ENCODE data around the gene BMPR2. TPM values are rescaled to one million over a fixed set of nuclear protein-coding genes. Genes with fewer than 3 reads are reported as not detected.

BMPR2 gene
- total RNA-seq, 1 donor from 2014 or later = 47.9 TPM

GRCh38 chr2:202375033-202375608 lies 1.0 kb upstream of the BMPR2 start:
- peak overlapping the region; percentile 89 to 91 for H3K4me3 ChIP-seq
- no peaks in the 10 kb centered on the region for H3K36me3 ChIP-seq
- no peaks in the 10 kb centered on the region for H3K9me3 ChIP-seq
- TF ChIP-seq POLR2A (IDR thresholded peaks at IDR 0.05) (no peak), POLR2AphosphoS5 (IDR thresholded peaks at IDR 0.05; ENCODE audit: insufficient read depth in 1 of 2, low read depth in 1 of 2) (peak in 1 of 2 donors; percentile 54), CTCF (IDR thresholded peaks at IDR 0.05) (no peak)
- H3K27ac ChIP-seq = peak overlapping the region; percentile 99
- no peak for DNase-seq (ENCODE audit: extremely low spot score in 2 of 2)
- intact Hi-C loops (cut with DNase I) = loop anchor here (5.0 kb wide), 1 partner anchor 108 kb away; the partner anchor contains the start of gene NOP58
- peaks cover 10% of the 10 kb centered on the region for H3K4me1 ChIP-seq
- no peaks in the 10 kb centered on the region for H3K27me3 ChIP-seq

GRCh38 chr2:202376460-202377206 lies 506 bp downstream of the BMPR2 start:
- Histone ChIP-seq H3K36me3 (no peaks in the 10 kb centered on the region), H3K9me3 (no peaks in the 10 kb centered on the region), H3K4me1 (peaks cover 22% of the 10 kb centered on the region), H3K27me3 (no peaks in the 10 kb centered on the region), H3K27ac (peak overlapping the region; percentile 99), H3K4me3 (peak overlapping the region; percentile 89 to 91)
- intact Hi-C loops (cut with DNase I) = loop anchor here (5.0 kb wide), 1 partner anchor 109 kb away; the partner anchor contains the start of gene NOP58
- no peak for TF ChIP-seq CTCF (IDR thresholded peaks at IDR 0.05)
- peak in 1 of 2 donors; percentile 87 for DNase-seq (ENCODE audit: extremely low spot score in 2 of 2)

GRCh38 chr2:202377207-202377761 lies 1.2 kb downstream of the BMPR2 start:
- H3K4me1 ChIP-seq = peaks cover 28% of the 10 kb centered on the region
- no peaks in the 10 kb centered on the region for H3K27me3 ChIP-seq
- TF ChIP-seq POLR2AphosphoS5 (IDR thresholded peaks at IDR 0.05; ENCODE audit: insufficient read depth in 1 of 2, low read depth in 1 of 2) (peak in 1 of 2 donors; percentile 63), CTCF (IDR thresholded peaks at IDR 0.05) (no peak)
- DNase-seq (ENCODE audit: extremely low spot score in 2 of 2) = no peak
- H3K27ac ChIP-seq = peak overlapping the region; percentile 99
- no peaks in the 10 kb centered on the region for H3K9me3 ChIP-seq
- peak overlapping the region; percentile 89 to 91 for H3K4me3 ChIP-seq
- intact Hi-C loops (cut with DNase I) = loop anchor here (5.0 kb wide), 1 partner anchor 110 kb away; the partner anchor contains the start of gene NOP58
- H3K36me3 ChIP-seq = no peaks in the 10 kb centered on the region

- TF ChIP-seq POLR2AphosphoS5 (IDR thresholded peaks at IDR 0.05; ENCODE audit: insufficient read depth in 1 of 2, low read depth in 1 of 2) (no peak), POLR2A (IDR thresholded peaks at IDR 0.05) (no peak)
- Histone ChIP-seq H3K36me3 (no peaks in the 10 kb centered on the region), H3K27me3 (no peaks in the 10 kb centered on the region), H3K27ac (peak overlapping the region; percentile 99), H3K4me3 (peak overlapping the region; percentile 89 to 91), H3K4me1 (peaks cover 32% of the 10 kb centered on the region), H3K9me3 (no peaks in the 10 kb centered on the region)
- intact Hi-C loops (cut with DNase I) = loop anchor here (5.0 kb wide), 1 partner anchor 111 kb away; the partner anchor contains the start of gene NOP58
- no peak for DNase-seq (ENCODE audit: extremely low spot score in 2 of 2)
Measured at GRCh38 chr2:202378001-202378400, 1.9 kb downstream of the BMPR2 start.

GRCh38 chr2:202378662-202379358 lies 2.7 kb downstream of the BMPR2 start:
- H3K4me3 ChIP-seq = peak overlapping the region; percentile 29 to 89
- no peak for DNase-seq (ENCODE audit: extremely low spot score in 2 of 2)
- no peak for TF ChIP-seq POLR2A (IDR thresholded peaks at IDR 0.05)
- TF ChIP-seq POLR2AphosphoS5 (IDR thresholded peaks at IDR 0.05; ENCODE audit: insufficient read depth in 1 of 2, low read depth in 1 of 2) = no peak
- intact Hi-C loops (cut with DNase I) = loop anchor here (5.0 kb wide), 1 partner anchor 112 kb away; the partner anchor contains the start of gene NOP58
- H3K4me1 ChIP-seq = peaks cover 40% of the 10 kb centered on the region
- H3K9me3 ChIP-seq = no peaks in the 10 kb centered on the region
- H3K27me3 ChIP-seq = no peaks in the 10 kb centered on the region
- H3K36me3 ChIP-seq = no peaks in the 10 kb centered on the region
- H3K27ac ChIP-seq = peak overlapping the region; percentile 99

Data from vagina (tissue), 2 donors.